GM19372 (cell line): ENCODE data around the gene SLC6A19.

Experiments
- ATAC-seq: cut with Tn5 transposase; IDR thresholded peaks from one replicate; pipeline ENCODE4 v1.9.1; 2021; ENCODE audit warnings: mild to moderate bottlenecking, low read depth, moderate library complexity; ENCODE audit not compliant: unreplicated experiment

The SLC6A19 gene

GRCh38 chr5:1190278-1190677 lies 11.1 kb upstream of the SLC6A19 start:
- no peak for ATAC-seq

DNA sequence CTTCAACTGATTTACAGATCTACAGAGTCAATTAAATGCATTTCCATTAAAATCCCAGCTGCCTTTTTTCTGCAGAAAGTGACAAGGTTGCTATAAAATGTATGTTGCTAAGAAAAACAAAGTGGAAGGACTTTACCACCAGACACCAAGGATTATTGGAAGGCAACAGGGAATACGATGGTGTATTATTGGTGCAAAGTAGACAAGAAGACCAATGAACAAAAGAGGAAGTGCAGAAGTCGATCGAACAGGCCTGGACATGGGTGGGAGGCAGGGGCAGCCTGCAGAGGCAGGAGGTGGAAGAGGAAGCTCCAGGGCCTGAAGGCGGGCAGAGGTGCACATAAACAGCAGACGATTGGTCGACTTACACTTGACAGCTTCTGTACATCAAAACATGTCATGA lies 10.6 kb upstream of the SLC6A19 start:
- ATAC-seq: no peak

DNA sequence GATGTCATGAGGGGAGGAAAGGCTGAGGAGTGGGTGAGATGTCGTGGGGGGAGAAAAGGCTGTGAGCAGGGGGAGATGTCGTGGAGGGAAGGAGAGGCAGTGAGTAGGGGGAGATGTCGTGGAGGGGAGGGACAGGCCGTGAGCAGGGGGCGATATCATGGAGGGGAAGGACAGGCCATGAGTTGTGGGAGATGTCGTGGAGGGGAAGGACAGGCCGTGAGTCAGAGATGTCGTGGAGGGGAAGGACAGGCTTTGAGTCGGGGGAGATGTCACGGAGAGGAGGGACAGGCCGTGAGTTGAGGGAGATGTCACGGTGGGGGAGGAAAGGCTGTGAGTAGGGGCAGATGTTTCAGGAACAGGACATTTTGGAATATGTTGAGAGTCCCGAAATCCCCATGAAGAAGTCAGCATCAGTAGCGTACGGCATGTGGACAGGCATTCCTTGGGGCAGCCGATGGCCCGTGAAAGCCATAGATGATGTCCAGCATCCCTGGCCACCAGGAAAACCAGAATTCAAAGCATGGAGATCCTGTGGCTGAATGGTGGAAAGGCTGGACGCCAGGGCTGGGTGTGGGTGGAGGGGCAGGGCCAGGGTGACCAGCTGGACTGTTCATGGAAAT lies 8.3 kb upstream of the SLC6A19 start:
- no peak for ATAC-seq

DNA sequence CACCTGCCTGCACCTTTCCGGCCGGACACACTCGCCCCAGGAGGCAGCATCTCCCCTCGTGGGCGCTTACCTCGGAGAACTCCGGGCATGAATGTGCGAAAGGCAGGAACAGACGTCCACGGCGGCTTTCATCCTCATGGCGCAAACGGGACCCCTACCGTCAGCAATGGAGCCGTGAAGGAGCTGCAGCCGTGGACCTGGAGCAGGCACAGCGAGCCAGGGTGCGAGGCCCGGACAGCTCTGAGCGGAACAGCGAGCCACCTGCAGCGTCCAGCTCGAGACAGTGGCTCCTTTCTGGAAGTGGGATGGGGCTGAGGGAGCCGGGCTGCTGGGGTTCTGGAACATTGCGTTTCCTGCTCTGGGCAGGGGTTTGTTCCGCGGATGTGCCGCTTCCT lies 7.8 kb upstream of the SLC6A19 start:
- no peak for ATAC-seq

- no peak for ATAC-seq
Observed at GRCh38 chr5:1194378-1194777, 7.0 kb upstream of the SLC6A19 start.

DNA sequence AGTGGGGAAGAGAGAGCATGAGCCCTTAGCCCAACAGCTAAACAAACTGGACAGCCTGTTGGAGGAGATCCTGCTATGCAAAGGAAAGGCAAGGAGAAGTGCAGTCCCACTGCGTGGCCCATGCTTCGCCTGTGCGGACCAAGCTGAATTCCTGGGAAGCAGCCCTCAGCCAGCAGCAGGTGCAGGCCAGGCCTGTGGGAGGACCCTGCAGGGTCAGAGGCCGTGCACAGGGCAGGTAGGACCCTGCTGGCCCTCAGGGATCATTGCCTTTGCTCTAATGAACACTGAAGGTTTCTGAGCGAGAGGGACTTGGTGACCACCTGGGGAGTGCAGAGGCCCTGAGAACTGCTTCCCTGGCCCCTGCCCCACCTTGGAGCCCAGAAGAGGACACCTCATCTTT lies 6.0 kb upstream of the SLC6A19 start:
- ATAC-seq: no peak

DNA sequence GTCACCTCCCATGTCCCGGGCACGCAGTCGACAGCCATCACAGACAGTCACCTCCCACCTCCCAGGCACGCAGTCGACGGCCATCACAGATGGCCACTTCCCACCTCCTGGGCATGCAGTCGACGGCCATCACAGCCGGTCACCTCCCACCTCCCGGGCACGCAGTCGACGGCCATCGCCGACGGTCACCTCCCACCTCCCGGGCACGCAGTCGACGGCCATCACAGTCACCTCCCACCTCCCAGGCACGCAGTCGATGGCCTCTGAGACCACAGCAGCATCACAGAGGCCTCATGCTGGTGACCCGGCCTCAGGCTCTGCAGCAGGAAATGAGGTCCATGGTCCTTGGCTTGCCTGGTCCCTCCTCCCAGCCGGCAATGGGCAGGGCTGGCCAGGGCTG lies 5.5 kb upstream of the SLC6A19 start:
- no peak for ATAC-seq

DNA sequence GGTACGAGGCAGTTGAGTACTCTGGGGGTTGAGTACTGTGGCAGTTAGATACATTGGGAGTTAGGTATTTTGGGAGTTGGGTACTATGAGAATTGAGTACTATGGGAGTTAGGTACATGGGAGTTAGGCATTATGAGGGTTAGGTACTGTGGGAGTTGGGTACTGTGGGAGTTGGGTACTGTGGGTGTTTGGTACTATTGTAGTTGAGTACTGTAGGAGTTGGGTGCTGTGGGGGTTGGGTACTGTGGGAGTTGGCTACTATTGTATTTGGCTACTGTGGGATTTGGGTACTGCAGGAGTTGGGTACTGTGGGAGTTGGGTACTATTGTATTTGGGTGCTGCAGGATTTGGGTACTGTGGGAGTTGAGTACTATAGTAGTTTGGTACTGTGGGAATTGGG lies 4.8 kb upstream of the SLC6A19 start:
- no peak for ATAC-seq

DNA sequence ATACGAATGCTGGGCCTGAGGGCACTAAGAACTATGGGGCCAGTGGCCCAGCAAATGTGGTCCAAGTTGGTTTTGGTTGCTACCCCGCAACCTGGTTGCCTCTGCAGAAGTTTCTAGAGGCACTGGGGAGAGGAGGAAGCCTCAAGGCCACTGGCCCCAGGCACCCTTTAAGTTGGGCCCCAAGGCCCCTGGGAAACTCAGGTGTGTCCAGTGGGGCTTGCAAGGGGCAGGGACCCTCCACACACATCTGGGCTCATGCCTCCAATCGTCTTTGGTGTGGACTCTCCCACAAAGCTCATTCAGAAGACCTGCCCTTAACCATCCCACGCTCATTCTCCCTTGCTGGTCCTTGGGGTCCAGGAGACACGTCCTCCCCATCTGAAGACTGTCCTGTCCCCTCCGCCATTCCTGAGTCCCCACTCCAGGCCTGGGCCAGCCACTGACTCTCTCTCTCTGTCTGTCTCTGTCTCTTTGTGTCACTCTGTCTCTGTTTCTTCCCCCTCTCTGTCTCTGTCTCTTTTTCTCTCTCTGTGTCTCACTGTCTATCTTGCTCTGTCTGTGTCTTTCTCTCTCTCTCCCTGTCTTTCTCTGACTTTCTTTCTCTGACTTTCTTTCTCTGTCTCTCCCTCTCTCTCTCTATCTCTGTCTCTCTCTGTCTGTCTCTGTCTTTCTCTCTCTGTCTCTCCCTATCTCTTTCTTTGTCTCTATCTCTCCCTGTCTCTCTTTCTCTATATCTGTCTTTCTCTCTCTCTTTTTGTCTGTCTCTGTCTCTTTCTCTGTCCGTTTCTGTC lies 3.3 kb upstream of the SLC6A19 start:
- ATAC-seq: no peak

DNA sequence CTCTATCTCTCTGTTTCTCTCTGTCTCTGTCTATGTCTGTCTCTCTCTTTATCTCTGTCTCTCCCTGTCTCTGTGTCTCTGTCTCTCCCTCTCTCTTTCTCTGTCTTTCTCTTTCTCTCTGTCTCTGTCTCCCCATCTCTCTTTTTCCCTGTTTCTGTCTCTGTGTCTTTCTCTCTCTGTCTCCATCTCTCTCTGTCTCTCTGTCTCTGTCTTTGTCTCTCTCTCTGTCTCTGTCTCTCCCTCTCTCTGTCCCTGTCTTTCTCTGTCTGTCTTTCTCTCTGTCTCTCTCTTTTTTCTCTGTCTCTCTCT lies 2.1 kb upstream of the SLC6A19 start:
- ATAC-seq: no peak

DNA sequence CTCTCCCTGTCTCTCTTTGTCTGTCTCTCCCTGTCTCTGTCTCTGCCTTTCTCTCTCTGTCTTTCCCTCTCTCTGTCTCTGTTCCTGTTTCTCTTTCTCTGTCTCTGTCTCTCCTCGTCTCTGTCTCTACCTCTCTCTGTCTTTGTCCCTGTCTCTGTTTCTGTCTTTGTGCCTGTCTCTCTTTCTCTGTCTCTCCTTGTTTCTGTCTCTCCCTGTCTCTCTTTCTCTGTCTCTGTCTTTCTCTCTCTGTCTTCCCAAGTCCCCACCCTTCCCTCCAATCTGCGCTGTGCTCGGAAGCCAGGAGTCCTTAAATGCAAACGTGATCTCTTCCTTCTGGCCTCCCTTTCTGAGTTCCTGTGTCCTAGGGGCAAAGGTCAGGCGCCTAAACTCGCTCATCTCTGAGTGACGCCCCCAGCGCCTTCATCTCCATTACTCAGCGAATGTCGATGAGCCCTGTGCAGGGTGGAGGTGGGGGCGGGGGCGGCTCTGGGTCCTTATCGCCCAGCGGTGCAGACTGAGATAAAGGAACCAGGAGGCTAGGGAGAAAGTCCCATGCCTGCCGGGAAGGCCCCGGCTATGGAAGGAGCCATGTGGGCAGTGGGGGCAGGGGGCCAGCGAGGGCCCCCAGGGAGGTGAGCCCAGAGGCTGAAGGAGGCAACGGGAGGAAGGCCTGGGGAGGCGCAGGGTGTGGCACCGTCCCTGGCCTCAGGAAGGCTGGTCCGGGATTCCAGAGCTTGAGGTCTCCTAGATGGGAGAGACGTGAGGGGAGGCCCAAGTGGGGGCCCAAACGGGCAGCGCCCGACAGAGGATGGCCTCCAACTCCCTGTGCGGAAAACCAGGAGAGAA lies 1.5 kb upstream of the SLC6A19 start:
- no peak for ATAC-seq

- ATAC-seq: no peak
Observed at GRCh38 chr5:1200495-1201326, 684 bp upstream of the SLC6A19 start.

DNA sequence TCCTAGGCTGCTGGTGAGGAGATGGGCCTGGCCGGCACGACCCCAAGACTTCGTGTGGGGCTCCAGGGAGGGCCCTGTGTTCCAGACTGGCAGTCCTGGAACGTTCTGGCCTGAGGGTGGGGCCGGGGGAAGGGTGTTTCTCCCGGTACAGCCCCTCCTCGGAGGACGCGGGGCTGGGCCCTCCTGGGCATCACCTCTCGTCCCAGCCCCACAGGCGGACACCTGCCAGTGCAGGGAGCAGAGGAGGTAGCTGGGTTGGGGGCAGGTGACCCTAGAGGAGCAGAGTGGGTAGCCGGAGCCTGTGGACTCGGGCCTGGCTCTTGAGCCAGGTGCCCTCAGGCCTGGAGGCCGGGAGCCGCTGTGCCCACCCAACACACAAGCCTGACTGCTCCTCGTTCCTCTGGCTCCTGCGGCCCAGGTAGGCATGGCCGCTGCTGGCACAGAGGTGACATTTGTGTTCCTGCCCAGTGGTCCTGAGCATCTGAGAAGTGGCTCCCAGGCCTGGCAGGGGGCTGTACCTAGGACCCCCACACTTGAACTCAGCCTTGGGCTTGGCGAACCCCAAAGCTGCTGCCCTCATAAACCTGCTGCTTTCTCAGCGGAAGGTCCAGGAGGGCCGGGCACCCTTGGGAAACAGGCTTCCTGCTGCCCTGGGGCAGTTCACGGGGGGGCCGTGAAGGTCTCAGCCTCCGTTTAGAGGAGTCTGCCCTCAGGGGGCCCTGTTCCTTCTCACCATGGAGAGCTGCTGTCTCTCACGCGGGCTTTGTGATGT lies 817 bp downstream of the SLC6A19 start:
- no peak for ATAC-seq

GRCh38 chr5:1202798-1203185 lies 1.4 kb downstream of the SLC6A19 start:
- ATAC-seq: no peak

DNA sequence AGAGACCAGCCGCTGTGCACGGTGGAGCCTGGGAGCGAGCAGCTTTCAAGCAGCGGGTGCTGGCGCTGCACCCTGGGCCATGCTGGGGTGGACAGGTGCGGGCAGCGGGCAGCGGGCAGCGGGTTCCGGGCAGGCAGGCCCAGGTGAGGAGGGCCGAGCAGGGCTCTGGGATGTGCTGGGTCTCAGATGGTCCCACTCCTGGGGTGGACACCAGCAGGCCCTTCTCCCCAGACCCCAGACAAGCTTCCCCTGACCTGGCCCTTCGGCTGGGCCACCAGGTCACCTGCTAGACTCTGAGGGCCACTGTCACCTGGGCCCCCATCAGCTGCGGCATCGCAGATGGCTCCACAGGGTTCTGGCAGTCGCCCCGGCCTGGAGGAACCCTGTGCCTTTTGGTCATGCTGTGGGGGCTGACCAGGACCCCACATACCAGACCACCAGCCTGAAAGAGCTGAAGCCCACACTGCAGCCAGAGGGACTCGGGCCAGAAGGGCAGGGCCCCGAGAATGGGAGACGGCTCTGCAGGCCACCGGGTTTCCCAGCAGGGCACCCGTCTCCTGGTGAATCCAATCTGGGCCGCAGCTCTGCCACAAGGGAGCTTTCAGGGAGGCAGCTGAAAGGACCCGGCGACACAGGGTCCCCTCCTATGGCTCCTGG lies 2.0 kb downstream of the SLC6A19 start:
- ATAC-seq: no peak

DNA sequence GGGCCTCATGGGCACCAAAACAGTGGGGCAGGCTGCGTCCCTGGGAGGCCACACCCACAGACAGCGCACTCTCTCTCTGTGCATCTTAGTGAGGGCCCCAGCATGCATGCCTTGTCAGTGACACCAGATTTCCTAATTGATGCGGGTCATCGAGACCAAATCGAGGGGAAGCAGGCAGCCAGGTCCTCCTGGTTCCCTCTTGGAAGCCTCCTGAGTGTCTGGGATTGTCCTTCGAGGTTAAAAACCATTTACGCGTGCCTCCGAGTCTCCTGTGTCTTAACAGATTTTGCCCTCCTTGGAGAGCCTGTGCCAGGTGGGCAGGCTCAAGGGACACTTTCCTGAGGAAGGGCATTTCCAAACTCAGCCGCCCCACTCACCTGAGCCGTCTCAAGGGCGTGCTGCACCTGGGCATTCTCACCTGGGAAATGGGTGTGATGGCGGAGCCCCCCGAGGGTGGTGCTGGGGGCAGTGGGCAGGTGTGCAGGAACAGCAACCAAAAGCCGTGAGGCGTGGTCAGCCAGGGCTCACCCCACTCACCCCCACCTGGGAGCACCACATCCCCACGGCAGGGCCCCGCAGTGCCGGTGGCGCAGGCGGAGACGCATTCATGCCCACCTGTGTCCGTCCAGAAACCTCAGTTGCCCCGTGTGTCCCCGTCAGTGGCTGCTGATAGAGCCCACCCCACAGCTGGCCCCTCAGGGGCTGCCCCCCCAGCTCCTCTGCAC lies 2.7 kb downstream of the SLC6A19 start:
- no peak for ATAC-seq

DNA sequence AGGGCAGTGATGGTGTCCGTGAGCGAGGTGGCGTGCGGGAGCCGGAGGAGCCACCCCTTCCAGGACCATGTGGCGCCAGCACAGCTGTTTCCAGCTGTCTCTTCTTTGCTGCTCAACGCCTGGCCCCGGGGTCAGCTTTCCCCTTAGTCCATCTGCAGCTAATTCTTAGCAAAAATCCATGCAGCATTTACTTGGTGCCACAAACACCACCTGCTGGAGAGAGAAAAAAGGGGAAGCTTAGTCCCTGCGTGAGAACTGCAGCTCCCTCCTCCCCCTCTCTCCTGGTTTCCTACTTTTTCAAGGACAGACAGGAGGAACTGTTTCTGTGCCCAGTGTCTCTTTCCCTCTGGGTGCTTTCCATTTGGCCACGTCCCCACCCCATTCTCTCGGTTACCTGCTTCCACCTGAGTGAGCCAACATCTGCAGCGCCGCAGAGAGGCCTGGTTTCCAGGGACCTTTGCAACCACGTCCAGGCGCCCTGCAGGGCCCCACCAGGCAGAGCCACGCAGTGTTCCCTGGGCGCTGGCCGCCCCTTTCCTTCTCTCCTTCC lies 3.4 kb downstream of the SLC6A19 start:
- no peak for ATAC-seq
